HG03520 (cell line): Measurements from ENCODE around the gene RLF.

Experiments used
- ATAC-seq: cut with Tn5 transposase; IDR thresholded peaks from one replicate; pipeline ENCODE4 v1.9.1; 2021; ENCODE audit warnings: mild to moderate bottlenecking, moderate library complexity; ENCODE audit not compliant: unreplicated experiment

RLF gene, protein sequence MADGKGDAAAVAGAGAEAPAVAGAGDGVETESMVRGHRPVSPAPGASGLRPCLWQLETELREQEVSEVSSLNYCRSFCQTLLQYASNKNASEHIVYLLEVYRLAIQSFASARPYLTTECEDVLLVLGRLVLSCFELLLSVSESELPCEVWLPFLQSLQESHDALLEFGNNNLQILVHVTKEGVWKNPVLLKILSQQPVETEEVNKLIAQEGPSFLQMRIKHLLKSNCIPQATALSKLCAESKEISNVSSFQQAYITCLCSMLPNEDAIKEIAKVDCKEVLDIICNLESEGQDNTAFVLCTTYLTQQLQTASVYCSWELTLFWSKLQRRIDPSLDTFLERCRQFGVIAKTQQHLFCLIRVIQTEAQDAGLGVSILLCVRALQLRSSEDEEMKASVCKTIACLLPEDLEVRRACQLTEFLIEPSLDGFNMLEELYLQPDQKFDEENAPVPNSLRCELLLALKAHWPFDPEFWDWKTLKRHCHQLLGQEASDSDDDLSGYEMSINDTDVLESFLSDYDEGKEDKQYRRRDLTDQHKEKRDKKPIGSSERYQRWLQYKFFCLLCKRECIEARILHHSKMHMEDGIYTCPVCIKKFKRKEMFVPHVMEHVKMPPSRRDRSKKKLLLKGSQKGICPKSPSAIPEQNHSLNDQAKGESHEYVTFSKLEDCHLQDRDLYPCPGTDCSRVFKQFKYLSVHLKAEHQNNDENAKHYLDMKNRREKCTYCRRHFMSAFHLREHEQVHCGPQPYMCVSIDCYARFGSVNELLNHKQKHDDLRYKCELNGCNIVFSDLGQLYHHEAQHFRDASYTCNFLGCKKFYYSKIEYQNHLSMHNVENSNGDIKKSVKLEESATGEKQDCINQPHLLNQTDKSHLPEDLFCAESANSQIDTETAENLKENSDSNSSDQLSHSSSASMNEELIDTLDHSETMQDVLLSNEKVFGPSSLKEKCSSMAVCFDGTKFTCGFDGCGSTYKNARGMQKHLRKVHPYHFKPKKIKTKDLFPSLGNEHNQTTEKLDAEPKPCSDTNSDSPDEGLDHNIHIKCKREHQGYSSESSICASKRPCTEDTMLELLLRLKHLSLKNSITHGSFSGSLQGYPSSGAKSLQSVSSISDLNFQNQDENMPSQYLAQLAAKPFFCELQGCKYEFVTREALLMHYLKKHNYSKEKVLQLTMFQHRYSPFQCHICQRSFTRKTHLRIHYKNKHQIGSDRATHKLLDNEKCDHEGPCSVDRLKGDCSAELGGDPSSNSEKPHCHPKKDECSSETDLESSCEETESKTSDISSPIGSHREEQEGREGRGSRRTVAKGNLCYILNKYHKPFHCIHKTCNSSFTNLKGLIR (N-terminal part only)

DNA sequence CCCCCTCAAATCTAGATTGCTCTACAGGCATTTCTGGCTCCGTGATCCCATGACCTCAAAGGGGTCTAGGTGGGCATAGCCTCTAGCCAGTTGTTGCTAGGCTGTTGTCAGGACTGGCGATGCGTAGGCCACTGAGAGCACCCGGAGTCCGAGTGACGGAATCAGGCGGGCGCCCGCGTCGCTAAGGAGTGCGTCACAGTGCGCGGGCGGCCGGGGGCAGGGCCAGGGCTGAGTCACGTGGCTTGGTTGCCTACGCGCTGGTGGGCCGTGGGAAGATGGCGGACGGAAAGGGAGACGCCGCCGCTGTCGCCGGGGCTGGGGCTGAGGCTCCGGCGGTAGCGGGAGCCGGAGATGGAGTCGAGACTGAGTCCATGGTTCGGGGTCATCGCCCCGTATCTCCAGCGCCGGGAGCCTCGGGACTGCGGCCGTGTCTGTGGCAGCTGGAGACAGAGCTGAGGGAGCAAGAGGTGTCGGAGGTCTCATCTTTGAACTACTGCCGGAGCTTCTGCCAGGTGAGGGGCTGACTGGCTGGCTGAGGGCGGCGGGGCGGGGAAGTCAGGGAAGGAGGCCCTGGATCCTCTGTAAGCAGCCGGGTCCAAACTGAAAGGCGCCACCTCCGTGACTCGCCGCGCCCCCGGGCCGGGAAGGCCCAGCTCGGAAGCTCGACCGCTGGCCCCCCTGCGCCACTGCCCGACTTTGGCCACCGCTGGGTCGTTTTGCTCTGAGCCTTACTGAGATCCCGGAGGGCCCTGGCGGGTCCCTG lies at the start of gene RLF:
RLF (plus strand) TSS at position 263 of the 763 bp plus-strand sequence; CDS start at position 276, 13 bp downstream.
- ATAC-seq = peak; percentile 74

DNA sequence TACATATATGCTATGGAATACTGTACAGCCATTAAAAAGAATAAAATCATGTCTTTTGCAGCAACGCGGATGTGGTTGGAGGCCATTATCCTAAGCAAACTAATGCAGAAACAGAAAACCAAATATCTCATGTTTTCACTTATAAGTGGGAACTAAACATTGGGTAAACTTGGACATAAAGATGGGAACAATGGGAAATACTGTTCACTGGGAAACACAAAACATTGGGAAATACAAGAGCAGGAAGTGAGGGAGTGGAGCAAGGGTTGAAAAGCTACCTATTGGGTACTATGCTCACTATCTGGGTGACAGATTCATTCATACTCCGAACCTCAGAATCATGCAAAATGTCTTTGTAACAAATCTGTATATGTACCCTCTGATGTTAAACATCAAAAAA lies 46.8 kb upstream of the RLF start:
- ATAC-seq = no peak

DNA sequence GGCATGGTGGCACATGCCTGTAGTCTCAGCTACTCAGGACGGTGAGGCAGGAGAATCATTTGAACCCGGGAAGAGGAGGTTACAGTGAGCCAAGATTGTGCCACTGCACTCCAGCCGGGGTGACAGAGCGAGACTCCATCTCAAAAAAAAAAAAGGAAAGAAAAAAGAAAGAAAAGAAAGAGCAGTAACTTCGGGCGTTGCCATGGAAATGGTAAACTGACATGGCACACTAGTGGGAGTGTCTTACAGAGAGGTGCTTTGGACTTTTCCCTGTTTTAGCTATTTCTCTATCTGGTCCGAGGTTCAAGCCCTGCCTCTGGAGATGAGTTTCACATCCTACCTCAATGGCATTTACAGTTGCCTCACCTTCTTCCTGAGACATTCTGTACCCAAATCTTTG lies 41.1 kb upstream of the RLF start:
- ATAC-seq = no peak

DNA sequence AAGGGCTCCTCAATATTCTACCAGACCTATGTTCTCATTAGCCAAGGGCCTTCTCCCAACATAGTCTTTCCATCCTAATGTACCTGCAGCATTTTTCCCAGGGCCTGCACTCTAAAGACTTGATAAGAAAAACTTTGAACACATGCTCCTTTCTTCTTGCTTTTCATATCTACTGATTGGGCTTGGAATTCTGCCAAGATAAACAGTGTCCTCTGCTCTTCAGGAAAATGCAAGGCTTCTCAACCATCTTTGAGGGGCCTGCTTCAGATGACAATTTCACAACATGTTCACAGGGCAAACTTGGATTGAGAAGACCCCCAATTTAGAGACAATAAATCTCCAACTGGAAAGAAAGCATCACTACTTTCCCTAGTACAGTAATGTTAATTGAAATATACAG lies 38.3 kb upstream of the RLF start:
- no peak for ATAC-seq

DNA sequence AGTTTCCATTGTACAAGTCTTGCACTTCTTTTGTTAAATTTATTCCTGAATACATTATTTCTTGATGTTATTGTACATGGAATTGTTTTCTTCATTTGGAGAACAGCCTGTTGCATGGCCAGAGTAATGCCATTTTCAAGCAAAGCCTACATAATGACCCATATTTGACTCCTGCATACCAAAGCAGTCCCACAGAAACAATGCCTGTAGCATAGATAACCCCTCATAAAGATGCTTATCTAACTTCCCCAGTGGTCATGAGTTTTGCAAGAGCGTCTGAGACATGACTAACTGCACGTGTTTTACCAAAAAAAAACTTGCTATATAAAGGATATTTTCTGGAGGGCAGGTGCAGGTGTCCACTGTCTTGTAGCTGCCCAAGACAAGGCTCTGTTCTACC lies 30.3 kb upstream of the RLF start:
- no peak for ATAC-seq

DNA sequence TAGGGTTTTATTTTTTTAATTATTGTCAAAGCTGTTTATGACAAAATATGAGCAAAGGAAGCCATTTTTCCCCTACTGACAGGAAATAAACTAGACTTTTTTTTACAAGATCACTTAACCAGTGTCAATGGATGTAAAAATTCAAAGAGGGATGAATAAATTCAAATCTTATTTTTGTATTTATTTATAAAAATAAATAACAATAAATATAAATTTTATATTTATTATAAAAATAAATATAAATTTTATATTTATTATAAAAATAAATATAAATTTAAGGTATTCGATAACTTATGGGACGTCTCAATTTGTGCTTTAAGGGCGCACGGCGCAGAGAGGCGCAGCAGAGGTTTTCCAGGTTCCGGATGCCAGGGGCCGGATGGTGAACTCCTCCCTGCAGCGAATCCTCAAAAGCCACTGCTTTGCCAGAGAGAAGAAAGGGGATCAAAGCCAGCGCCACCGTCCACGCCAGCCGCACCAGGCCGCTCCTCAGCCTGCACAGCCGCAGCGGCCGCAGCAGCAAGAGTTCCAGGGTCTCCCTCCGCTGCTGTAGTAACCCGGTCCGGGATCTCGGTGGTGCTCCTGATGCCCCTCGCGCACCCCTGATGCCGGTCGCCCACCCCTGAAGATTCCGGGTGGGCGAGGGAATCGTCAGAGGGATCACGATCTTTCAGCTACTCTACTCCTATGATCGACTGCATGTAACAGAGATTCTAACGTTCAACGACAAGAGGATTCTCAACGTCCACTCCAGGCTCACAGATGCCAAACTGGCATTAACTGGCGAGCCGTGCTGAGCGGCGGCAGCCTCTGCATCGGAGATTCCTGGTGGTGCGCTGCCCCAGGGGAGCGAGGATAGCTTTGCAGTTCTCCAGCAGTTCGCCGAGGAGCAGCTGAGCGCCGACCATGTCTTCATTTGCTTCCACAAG lies 28.5 kb upstream of the RLF start:
- no peak for ATAC-seq

DNA sequence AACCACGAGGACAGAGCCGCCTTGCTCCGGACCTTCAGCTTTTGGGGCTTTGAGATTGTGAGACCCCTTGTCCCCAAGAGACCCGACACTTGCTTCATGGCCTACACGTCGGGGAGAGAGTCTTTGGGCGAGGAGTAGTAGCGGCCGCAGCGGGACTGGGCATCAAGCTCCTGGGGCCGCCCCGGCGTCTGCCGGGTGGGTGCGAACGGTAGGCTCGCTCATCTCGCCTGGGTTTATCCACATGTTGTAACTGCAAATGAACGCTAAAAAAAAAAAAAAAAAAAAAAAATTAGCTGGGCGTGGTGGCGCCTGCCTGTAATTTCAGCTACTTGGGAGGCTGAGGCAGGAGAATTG lies 27.9 kb upstream of the RLF start:
- no peak for ATAC-seq

DNA sequence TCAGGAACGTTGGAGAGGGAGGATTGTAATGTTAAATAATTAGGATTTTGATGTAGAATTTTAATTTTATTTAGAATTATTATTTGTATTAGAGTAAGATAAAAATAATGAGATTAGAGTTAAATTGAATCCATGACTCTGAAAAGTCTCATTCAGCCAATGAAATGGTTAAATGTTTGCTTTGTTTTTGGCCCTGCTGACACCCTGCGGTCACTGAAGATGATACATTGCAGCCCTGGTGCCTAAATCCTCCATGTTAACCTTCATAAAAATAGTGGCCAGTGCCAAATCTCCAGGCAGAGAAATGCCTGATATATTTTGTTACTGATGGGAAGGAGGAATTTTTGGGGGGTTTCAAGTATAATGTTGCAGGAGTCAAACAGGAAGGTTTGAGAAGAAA lies 27.3 kb upstream of the RLF start:
- no peak for ATAC-seq

DNA sequence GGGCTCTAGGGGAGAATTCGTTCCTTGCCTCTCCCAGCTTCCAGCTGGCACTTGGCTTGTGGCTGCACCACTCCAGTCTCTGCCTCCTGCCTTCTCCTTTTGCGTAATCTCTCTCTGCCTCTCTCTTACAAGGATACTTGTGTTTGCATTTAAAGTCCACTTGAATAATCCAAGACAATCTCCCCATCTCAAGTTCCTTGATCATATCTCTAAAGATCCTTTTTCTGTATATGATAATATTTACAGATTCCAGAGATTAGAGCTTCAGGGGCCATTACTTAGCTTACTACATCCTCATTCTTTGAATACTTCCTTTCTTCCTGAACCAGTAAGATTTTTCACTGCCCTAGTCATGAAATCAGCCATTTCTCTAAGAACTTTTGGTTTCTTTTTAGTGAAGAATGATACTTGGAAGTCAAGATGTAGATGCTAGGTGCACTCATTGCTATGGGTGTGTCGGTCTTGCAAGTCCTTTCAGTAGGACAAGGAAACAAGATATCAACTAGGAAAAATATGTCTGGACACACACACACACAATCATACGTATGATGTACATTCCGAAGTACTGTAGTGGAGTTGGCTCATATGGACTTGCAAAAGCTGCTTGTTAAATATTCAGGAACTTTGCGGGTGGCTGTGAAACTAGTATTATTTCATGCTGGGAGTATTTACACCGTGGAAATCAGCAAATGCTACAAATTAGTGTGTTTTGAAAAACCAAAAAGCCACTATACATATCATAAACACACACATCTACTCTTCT lies 20.8 kb upstream of the RLF start:
- no peak for ATAC-seq

DNA sequence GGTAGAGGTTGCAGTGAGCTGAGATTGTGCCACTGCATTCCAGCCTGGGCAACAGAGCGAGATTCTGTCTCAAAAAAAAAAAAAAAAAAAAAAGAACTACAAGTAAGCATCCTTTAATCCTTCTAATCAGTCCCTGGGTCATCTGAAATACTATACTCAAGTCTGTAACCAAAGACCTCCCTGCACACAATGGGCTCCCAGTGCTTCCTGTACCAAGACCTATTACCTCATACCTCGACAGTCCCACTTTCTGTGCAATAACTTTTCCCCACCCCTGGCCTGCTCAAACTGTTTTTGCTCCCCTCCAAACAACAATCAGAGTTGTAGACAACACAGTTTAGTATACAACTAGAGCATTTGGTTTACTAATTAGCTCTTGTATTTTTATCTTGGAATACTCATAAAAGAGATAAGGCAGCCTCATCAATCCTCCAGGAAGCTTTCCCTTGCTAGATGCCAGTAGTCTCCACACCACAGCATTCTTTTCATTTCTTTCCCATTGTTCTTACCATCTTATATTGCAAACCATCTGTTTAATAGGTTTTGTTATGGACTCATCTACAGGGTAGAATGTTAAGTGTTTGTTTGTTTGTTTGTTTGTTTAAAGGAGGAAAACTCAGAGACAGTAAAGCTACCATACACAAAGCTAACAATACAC lies 19.2 kb upstream of the RLF start:
- ATAC-seq = no peak

DNA sequence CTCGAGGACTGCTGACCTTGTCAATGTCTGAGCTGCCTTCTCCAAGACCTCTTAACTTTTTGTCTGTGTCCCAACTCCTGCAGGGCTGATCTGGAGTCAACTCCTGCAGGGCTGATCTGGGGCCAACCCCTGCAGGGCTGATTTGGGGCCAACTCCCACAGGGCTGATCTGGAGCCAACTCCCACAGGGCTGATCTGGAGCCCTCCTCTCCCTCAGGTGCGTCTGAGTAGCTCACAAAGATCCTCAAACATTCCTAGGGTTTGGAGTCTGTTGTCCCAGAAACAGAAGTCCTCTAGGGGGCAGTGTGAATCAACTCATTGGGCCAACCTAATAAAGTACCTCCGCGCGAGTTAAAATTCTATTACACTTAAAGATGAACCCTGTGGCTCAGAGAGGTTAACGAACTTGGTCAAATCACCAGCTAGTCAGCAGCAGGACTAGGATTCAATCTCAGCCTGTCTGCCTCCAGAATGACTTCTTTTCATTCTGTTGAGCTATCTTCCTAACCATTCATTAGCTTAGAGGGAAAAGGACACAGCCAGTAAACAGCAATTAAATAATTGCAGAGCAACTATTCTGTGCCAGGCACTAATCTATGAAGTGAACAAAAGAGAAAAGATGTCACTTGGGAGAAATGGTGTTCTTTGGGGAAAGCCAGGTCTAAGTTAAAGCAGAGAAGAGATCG lies 17.2 kb upstream of the RLF start:
- ATAC-seq = no peak

DNA sequence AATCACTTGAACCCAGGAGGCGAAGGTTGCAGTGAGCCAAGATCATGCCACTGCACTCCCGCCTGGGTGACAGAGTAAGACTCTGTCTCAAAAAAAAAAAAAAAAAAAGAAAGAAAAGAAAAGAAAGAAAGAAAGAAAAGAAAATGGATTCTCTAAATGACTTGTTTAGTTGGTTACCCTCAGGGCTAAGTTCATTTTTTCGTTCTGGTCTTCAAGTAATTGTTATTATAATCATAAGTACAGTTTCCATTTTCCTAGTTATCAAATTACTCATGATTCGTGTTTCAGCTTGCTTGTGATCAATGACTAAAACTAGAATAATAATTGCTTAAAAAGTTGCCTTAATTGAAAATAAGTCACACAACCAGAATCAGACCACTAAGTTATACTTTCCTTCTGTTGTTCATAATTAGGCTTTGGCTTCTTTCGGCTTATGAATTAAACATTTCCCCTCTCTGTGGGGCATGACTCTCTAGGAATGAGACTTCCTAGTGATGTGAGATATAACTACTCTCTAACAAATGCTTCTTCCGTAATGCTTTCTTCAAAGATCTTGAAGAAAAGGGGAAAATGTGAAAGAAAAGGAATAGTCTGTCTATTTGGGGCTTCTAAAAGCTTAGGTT lies 9.6 kb upstream of the RLF start:
- no peak for ATAC-seq

DNA sequence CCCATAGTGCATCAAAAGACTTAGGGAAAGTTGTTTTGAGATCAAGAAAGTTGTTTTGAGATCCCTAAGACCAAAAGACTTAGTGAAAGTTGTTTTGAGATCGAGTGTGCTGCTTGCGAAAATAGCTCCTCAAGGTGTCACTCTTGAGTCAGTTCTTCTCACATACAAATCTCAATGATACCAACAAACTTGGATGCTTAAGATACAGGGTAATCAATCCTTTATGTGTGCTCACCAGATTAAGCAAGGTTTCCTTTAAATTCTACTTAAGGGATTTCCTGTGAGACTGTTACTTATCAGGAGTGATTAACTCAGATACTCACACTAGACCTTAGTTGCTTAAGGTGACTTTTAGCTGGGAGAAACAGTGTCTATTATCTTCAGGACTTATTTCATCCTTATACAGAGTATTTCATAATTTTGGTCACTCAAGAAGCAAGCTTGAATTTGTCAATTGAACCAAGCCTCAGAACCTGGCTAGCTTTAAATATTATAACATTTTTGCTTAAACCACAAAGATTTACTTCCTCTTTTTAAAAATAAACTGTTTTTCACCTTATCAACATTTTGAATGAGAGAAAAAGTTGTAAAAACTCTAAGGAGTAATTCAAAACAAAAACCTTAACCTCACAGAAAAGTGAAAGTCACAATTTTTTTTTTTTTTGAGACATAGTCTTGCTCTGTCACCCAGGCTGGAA lies 8.0 kb upstream of the RLF start:
- ATAC-seq = peak; percentile 44

DNA sequence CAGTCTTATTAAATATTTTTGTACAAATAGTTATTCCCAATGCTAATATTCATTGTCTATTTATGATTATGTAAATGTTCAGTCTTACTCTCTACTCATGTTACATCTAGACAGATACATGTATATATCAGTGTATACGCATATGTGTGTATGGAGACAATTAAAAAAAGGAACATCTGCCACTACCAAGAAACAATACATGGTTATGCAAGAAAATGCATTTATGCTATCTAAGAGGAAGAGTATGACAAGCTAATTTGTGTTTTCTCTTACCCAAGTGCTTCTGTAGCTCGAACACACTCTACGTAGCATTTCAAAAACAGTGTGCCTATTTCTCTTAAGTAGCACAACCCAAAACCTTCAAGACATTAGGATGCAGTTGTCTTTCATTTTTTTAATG lies 6.1 kb upstream of the RLF start:
- ATAC-seq = no peak

DNA sequence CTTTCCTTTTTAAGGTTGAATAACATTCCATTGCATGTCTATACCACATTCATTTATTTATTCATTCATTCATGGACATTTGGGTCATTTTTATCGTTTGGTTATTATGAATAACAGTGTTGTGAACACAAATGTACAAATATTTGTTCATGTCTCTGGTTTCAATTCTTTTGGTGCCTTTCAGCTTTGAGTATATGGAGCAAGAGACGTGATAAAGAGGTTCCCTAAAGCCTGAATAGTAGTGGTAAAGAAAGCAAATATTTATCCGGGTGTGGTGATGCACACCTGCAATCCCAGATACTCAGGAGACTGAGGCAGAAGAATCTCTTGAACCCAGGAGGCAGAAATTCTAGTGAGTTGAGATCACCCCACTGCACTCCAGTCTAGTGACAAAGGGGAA lies 5.3 kb upstream of the RLF start:
- ATAC-seq = no peak

DNA sequence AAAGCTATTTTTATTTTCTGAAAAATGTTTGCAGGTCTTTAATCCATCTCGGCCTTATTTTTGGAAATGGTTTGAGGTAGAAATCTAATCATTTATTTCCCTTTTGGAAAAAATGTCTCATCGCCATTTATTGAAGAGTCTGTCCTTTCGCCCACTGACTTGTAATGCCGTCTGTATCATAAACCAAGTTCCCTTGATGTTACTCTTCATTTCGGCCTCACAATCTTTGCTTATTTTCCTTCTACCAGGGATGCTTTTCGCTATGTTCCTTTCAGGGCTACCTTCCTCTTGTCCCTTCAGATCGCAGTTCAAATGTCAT lies 422 bp upstream of the RLF start:
- ATAC-seq = no peak

DNA sequence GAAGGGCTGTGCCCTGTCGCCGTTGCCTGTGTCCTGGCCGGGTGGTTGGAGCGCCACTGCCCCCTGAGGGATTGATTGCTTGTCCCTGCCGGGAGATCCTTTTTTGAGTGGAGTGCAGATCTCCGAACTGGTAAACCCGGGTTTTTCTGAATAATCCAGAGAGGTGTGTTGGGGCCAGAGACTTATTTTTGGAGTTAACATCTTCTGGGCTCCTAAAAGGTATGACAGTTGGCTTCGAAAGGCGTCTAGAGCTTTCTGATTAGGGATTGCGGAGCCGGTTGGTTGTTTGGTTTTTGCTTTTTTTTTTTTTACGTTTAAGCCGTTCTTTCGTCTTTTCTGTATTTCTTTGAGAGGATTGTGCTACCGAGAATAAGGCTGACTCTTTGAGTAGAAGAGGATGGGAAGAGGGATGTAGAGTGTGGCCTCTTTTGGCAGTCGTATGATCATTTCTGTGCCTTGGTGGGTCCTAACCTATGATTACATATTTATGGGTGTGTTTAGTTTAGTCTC lies 756 bp downstream of the RLF start:
- ATAC-seq = no peak
